Islet of Langerhans (tissue), 1 donor: ENCODE results near the gene ASMTL.
A peak's percentile ranks its signal among the peaks of the same experiment; 100 is the strongest.
"Not testable (repeated sequence)": the region's sequence is repeated elsewhere in the genome, so short reads cannot be mapped to it uniquely, and the experiment has no call there.

ENCODE experiments used
- FAIRE-seq: peaks from one replicate; lab custom pipeline; 2011; peaks lifted over from hg19 to GRCh38; lab: Jason Lieb, UNC

ASMTL gene

GRCh38 chrX:1453951-1454785 is 1.5 kb upstream of the ASMTL start:
- FAIRE-seq = peak; percentile 27

- no peak for FAIRE-seq
Observed at GRCh38 chrX:1453395-1453783, 680 bp upstream of the ASMTL start.

- no peak for FAIRE-seq
Observed at GRCh38 chrX:1451661-1452515, 821 bp downstream of the ASMTL start.

GRCh38 chrX:1451251-1451660 is 1.5 kb downstream of the ASMTL start:
- FAIRE-seq = no peak

- FAIRE-seq = no peak
Observed at GRCh38 chrX:1450361-1451161, 2.1 kb downstream of the ASMTL start.

- FAIRE-seq = no peak
Observed at GRCh38 chrX:1449823-1450149, 2.9 kb downstream of the ASMTL start.

GRCh38 chrX:1449036-1449822 is 3.5 kb downstream of the ASMTL start:
- FAIRE-seq = no peak

- FAIRE-seq = not testable (repeated sequence)
Observed at GRCh38 chrX:1448573-1449001, 4.1 kb downstream of the ASMTL start.

- FAIRE-seq = not testable (repeated sequence)
Observed at GRCh38 chrX:1447969-1448572, 4.6 kb downstream of the ASMTL start.

GRCh38 chrX:1446984-1447968 is 5.4 kb downstream of the ASMTL start:
- FAIRE-seq = not testable (repeated sequence)

GRCh38 chrX:1444561-1445500 is 7.9 kb downstream of the ASMTL start:
- no peak for FAIRE-seq

- FAIRE-seq = no peak
Observed at GRCh38 chrX:1443496-1444075, 9.1 kb downstream of the ASMTL start.

- FAIRE-seq = no peak
Observed at GRCh38 chrX:1442724-1443367, 9.9 kb downstream of the ASMTL start.

- FAIRE-seq = no peak
Observed at GRCh38 chrX:1442016-1442665, 10.6 kb downstream of the ASMTL start.

GRCh38 chrX:1440506-1440905 is 12.2 kb downstream of the ASMTL start:
- peak; percentile 56 for FAIRE-seq

- no peak for FAIRE-seq
Observed at GRCh38 chrX:1435241-1435895, 17.3 kb downstream of the ASMTL start.

GRCh38 chrX:1434871-1435240 is 17.9 kb downstream of the ASMTL start:
- FAIRE-seq = no peak
